GM19372 (cell line): Measurements from ENCODE around the gene TCF7L2.
"Not testable (repeated sequence)": the region's sequence is repeated elsewhere in the genome, so short reads cannot be mapped to it uniquely, and the experiment has no call there.

Experiments used
- ATAC-seq: cut with Tn5 transposase; IDR thresholded peaks from one replicate; pipeline ENCODE4 v1.9.1; 2021; ENCODE audit warnings: mild to moderate bottlenecking, low read depth, moderate library complexity; ENCODE audit not compliant: unreplicated experiment

TCF7L2 gene

GRCh38 chr10:113060201-113061053, 110.4 kb downstream of the TCF7L2 start:
- no peak for ATAC-seq

- ATAC-seq: no peak
Observed at GRCh38 chr10:113061054-113061430, 111.0 kb downstream of the TCF7L2 start.

- ATAC-seq: no peak
Observed at GRCh38 chr10:113061557-113061956, 111.5 kb downstream of the TCF7L2 start.

- ATAC-seq: no peak
Observed at GRCh38 chr10:113063043-113063967, 113.3 kb downstream of the TCF7L2 start.

GRCh38 chr10:113064039-113064438, 114.0 kb downstream of the TCF7L2 start:
- no peak for ATAC-seq

- ATAC-seq: not testable (repeated sequence)
Observed at GRCh38 chr10:113066120-113066519, 116.1 kb downstream of the TCF7L2 start.

- ATAC-seq: no peak
Observed at GRCh38 chr10:113066561-113067312, 116.7 kb downstream of the TCF7L2 start.

- no peak for ATAC-seq
Observed at GRCh38 chr10:113067501-113067900, 117.5 kb downstream of the TCF7L2 start.

- no peak for ATAC-seq
Observed at GRCh38 chr10:113068178-113068890, 118.3 kb downstream of the TCF7L2 start.

GRCh38 chr10:113069595-113069994, 119.5 kb downstream of the TCF7L2 start:
- ATAC-seq: no peak

GRCh38 chr10:113071446-113071845, 121.4 kb downstream of the TCF7L2 start:
- no peak for ATAC-seq

GRCh38 chr10:113073549-113074189, 123.6 kb downstream of the TCF7L2 start:
- ATAC-seq: no peak

GRCh38 chr10:113076949-113077348, 126.9 kb downstream of the TCF7L2 start:
- ATAC-seq: no peak

- ATAC-seq: no peak
Observed at GRCh38 chr10:113078282-113078907, 128.3 kb downstream of the TCF7L2 start.

- ATAC-seq: no peak
Observed at GRCh38 chr10:113080061-113080924, 130.2 kb downstream of the TCF7L2 start.

GRCh38 chr10:113080925-113081229, 130.8 kb downstream of the TCF7L2 start:
- ATAC-seq: no peak

GRCh38 chr10:113084031-113084430, 134.0 kb downstream of the TCF7L2 start:
- ATAC-seq: no peak

- ATAC-seq: no peak
Observed at GRCh38 chr10:113085776-113086175, 135.7 kb downstream of the TCF7L2 start.
